Upper lobe of right lung (tissue), 1 donor: ENCODE measurements around the gene EGFL8. TPM values are rescaled to one million over a fixed set of nuclear protein-coding genes. Genes with fewer than 3 reads are reported as not detected.

ENCODE experiments used
- ATAC-seq: fragments of 200-7000 bp; cut with Tn5 transposase; one replicate; pipeline ENCODE4 v1.9.1; 2020; ENCODE audit warnings: mild to moderate bottlenecking, moderate library complexity
- DNase-seq: peaks from one replicate; pipeline ENCODE4 v3.0.0-alpha.2; 2020
- H3K27ac ChIP-seq: fragments of 200-600 bp; one replicate; pipeline ENCODE4 v1.8.0; 2022
- H3K27me3 ChIP-seq: fragments of 200-600 bp; one replicate; pipeline ENCODE4 v1.8.0; 2022; ENCODE audit warnings: mild to moderate bottlenecking
- H3K36me3 ChIP-seq: fragments of 200-600 bp; one replicate; pipeline ENCODE4 v1.8.0; 2022
- H3K4me1 ChIP-seq: fragments of 200-600 bp; one replicate; pipeline ENCODE4 v1.8.0; 2022
- H3K4me3 ChIP-seq: fragments of 200-600 bp; one replicate; pipeline ENCODE4 v1.8.0; 2022; ENCODE audit warnings: mild to moderate bottlenecking
- H3K9me3 ChIP-seq: fragments of 200-600 bp; one replicate; pipeline ENCODE4 v1.8.0; 2022
- CTCF ChIP-seq: fragments of 200-600 bp; IDR thresholded peaks from one replicate; pipeline ENCODE4 v1.8.0; 2022; ENCODE audit warnings: antibody characterized with exemption
- intact Hi-C: fragments of 100-400 bp; cut with DNase I; formaldehyde crosslinking; loops from one replicate; pipeline ENCODE4 v1.11.0; 2022
- total RNA-seq: library from RNA; stranded (reverse); fragmentation: NEBNext Ultra II Directional; extraction: Animal tissue kit (Norgen Biotek cat#: 25700); gene quantifications from one replicate; pipeline ENCODE4 v1.2.1, GENCODE V29; 2021
- donor health status: DM: no; HTN: yes; CAD: no; lungs with severe emphysema.

Gene EGFL8
- total RNA-seq, 1 donor from 2014 or later = 14.5 TPM

GRCh38 chr6:32171234-32171633 lies 6.8 kb downstream of the EGFL8 start:
- no peak for ATAC-seq
- Histone ChIP-seq H3K4me1 (peaks cover 11% of the 10 kb centered on the region), H3K36me3 (peaks cover 43% of the 10 kb centered on the region), H3K27me3 (no peaks in the 10 kb centered on the region), H3K27ac (no peak overlapping the region), H3K4me3 (no peak overlapping the region), H3K9me3 (no peaks in the 10 kb centered on the region)
- TF ChIP-seq CTCF = no peak
- no peak for DNase-seq
- intact Hi-C loops = no loop called here

- no peaks in the 10 kb centered on the region for H3K27me3 ChIP-seq
- intact Hi-C loops = no loop called here
- peaks cover 22% of the 10 kb centered on the region for H3K4me1 ChIP-seq
- no peak for DNase-seq
- H3K27ac ChIP-seq = no peak overlapping the region
- H3K4me3 ChIP-seq = no peak overlapping the region
- ATAC-seq = no peak
- H3K9me3 ChIP-seq = no peaks in the 10 kb centered on the region
- peaks cover 28% of the 10 kb centered on the region for H3K36me3 ChIP-seq
- no peak for TF ChIP-seq CTCF
Measured at GRCh38 chr6:32173051-32173727, 8.8 kb downstream of the EGFL8 start.

- Histone ChIP-seq H3K36me3 (peaks cover 17% of the 10 kb centered on the region), H3K27ac (no peak overlapping the region), H3K4me3 (no peak overlapping the region), H3K27me3 (no peaks in the 10 kb centered on the region), H3K4me1 (peaks cover 28% of the 10 kb centered on the region), H3K9me3 (no peaks in the 10 kb centered on the region)
- TF ChIP-seq CTCF = no peak
- intact Hi-C loops = no loop called here
- ATAC-seq = no peak
- DNase-seq = no peak
Measured at GRCh38 chr6:32174416-32174815, 10.0 kb downstream of the EGFL8 start.

- ATAC-seq (no peak), DNase-seq (no peak)
- H3K4me3 ChIP-seq = peak overlapping the region; percentile 85
- H3K9me3 ChIP-seq = no peaks in the 10 kb centered on the region
- peaks cover 12% of the 10 kb centered on the region for H3K36me3 ChIP-seq
- H3K4me1 ChIP-seq = peaks cover 37% of the 10 kb centered on the region
- intact Hi-C loops = no loop called here
- H3K27me3 ChIP-seq = no peaks in the 10 kb centered on the region
- TF ChIP-seq CTCF = no peak
- peak overlapping the region; percentile 98 for H3K27ac ChIP-seq
Measured at GRCh38 chr6:32175322-32175710, 10.9 kb downstream of the EGFL8 start.

- Histone ChIP-seq H3K4me1 (peaks cover 37% of the 10 kb centered on the region), H3K27me3 (no peaks in the 10 kb centered on the region), H3K4me3 (peak within 1 kb of the TSS; percentile 85), H3K36me3 (peaks cover 11% of the 10 kb centered on the region), H3K9me3 (no peaks in the 10 kb centered on the region), H3K27ac (peak within 1 kb of the TSS; percentile 98)
- DNase-seq = peak; percentile 97
- TF ChIP-seq CTCF = no peak
- intact Hi-C loops = no loop called here
- peak; percentile 81 for ATAC-seq
Measured at GRCh38 chr6:32175711-32176475, 11.5 kb downstream of the EGFL8 start, which contains the start of gene AGPAT1. Gene AGPAT1 (minus strand): TSS chr6:32176084. CDS start chr6:32171496, 4,588 bp downstream.
